Hematopoietic multipotent progenitor cell treated with erythropoietin and hydrocortisone succinate and interleukin-3 and kit ligand, for 8 days (in vitro differentiated cells): ENCODE measurements around the gene LSM7.

Experiments
- DNase-seq: peaks from one replicate; pipeline ENCODE4 v3.0.0-alpha.2; 2015

The LSM7 gene

DNA sequence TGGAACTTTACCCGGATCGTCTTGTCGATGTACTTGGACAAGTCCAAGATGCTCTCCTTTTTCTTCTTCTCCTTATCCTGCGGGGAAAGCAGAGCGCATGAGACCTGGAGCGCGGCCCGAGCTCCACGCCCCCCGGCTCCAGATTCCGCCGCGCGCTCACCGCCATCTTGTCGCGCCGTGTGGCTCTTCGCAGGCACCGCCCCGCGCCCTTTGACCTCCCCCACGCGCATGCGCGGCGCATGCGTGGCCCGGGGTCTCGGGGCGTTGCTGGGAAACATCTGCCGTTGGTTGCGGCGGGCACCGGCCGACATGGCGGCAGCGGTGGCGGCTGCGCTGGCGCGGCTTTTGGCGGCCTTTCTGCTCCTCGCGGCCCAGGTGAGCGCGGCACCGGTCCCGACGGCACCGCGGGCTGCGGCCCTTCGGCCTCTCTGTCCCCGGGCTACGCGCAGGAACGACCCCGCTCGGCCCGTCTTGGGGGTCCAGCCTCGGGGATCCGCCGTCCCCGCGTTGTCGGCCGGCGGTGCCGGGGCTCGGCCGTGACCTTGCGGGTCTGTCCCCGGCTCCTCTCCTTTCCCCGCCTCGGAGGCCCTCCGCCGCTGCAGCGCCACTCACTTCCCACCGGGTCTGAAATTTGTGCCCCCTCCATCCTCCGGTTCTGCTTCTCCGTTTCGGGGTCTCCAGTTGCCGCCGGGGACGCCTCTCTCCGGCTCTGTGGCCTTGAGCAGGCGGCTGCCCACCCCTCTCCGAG lies at the start of gene LSM7, which contains the start of gene SPPL2B:
Gene LSM7 (minus strand): TSS at position 186 of the 748 bp plus-strand sequence. CDS start 20 bp downstream, at position 166.
Gene SPPL2B (plus strand): TSS at position 284 of the 748 bp plus-strand sequence. CDS start 26 bp downstream, at position 310.
- DNase-seq = peak; percentile 90

DNA sequence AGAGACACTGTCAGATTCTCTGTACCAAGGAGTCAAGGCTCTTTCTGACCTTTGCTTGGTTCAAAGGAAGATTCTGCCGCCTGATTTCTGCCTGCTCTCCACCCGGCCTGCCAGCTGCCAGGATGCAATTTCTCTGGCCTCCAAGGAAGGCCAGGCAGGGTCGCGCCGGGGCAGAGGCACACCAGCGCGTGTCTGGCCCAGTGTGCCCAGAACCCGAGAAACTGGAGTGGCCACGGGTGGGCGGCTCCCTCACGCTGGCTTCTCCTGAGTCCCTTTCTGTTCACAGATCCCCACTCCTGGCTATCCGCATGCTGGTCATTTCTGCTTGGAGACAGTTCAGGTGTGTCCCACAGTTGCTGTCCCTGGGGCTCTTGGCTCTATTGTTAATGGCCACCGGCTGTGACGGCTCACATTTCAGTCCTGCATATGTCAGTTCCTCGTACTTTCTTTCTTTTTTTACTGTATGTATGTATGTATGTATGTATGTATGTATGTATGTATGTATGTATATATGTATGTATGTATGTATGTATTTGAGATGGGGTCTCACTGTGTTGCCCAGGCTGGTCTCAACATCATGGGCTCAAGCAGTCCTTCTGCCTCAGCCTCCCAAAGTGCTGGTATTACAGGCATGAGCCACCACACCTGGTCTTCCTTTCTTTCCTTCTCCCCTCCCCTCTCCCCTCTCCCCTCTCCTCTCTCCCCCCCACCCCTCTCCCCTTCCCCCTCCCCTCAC lies 48.6 kb upstream of the LSM7 start:
- DNase-seq = no peak

GRCh38 chr19:2375353-2376121 lies 47.2 kb upstream of the LSM7 start:
- DNase-seq = no peak

- DNase-seq = no peak
Measured at GRCh38 chr19:2374808-2375207, 46.4 kb upstream of the LSM7 start.

GRCh38 chr19:2372076-2372612 lies 43.8 kb upstream of the LSM7 start:
- no peak for DNase-seq

DNA sequence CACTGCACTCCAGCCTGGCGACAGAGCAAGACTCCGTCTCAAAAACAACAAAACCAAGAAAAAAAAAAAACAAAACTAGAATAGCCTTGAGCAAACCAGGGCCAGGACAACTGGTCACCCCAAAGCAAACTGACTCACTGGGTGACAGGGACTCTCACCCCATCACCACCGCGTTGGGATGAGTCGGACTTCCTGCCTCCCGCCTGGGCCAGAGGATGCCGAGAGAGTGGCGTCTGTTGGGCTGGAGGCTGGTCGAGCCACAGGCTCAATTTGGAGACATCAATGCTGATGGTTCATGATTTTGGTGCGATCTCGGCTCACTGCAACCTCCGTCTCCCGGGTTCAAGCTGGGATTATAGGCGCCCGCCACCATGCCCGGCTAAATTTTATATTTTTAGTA lies 43.3 kb upstream of the LSM7 start:
- DNase-seq = no peak

DNA sequence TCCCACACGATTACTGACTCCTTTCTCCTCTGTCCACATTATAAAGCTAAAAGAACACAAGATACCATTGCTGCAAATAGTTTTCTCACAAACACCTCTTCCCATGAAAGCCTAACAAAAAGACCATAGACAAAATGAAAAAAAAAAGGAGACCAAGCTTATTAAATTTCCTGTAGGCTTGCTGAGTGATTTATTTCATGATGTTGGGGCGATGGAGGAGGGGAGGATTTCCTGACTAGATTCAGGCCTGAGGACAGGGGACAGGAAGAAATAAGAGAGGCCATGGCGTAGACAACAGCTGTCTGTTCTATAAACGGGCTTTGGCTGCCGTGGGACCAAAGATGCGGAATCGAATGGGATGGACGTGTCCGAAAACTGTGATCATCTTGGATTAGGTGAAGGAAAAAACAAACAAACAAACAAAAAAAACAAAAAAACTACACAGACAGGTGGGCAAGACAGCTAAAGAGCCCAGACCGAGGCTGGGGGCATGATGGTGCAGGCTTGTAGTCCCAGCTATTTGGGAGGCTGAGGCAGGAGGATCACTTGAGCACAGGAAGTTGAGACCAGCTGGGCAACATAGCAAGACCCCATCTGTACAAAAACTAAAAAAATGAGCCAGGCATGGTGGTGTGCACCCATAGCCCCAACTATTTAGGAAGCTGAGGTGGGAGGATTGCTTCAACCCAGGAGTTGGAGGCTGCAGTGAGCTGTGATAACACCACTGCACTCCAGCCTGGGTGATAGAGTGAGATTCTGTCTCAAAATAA lies 37.0 kb upstream of the LSM7 start:
- no peak for DNase-seq

- DNase-seq = no peak
Measured at GRCh38 chr19:2363419-2363818, 35.0 kb upstream of the LSM7 start.

DNA sequence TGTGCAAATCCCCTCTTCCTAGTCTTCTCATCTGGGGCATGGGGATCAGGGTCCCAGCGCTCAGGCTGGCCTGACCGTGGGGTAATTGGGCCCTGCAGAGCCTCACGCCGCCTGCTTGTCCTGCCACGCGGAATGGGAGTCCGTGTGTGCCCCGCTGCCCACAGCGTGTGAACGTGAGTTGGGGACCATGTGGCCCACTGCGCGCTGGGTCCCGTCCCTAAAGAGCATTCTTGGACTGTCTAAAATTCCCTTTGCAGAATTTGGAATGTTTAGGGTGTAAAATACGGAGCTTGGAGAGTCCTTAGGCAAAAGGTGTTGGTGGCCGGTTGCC lies 34.5 kb upstream of the LSM7 start:
- DNase-seq = no peak

- DNase-seq = no peak
Measured at GRCh38 chr19:2362046-2362969, 33.9 kb upstream of the LSM7 start.

DNA sequence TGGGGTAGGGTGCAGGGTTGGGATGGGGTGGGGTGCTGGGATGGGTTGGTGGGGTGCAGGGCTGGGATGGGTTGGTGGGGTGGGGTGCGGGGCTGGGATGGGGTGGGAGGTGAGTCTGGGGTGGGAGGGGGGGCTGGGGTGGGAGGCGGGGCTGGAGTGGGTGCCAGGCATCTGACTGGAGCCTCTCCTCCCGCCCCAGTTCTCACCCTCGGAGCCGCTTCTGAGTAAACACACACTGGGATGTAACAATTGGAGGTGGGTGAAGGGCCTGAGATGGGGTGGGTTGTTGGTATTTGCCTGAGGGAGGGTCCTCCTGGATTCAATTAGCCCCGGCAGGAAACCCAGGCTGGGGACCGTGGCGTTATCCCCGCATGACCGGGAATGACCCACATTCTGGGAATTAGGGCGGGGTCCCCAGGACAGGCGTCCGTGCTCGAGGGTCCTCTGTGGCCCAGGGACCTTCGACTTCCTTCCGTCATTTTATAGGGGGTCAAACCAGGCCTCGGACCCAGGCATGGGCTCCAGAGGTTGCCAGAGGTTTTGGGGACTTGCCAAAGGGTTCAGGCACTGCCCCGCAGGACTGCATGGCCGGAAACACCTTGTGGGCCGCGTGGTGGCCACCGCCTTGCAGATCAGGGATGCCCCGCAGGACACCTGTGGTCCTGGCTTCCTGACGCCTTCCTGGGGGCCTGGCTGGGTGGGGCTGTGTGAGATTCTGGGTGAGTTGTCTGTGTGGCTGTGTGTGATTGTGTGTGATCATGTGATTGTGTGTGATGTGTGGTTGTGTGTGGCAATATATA lies 33.1 kb upstream of the LSM7 start:
- no peak for DNase-seq

- no peak for DNase-seq
Measured at GRCh38 chr19:2360833-2361232, 32.4 kb upstream of the LSM7 start.

- DNase-seq = no peak
Measured at GRCh38 chr19:2359992-2360685, 31.8 kb upstream of the LSM7 start, which contains the start of gene TMPRSS9. Gene TMPRSS9, plus strand, starts transcription at chr19:2360265. Its CDS starts 29,521 bp downstream, at chr19:2389786.

- DNase-seq = no peak
Measured at GRCh38 chr19:2358548-2359173, 30.3 kb upstream of the LSM7 start.

- no peak for DNase-seq
Measured at GRCh38 chr19:2357279-2358206, 29.2 kb upstream of the LSM7 start.

- no peak for DNase-seq
Measured at GRCh38 chr19:2356036-2356646, 27.8 kb upstream of the LSM7 start.
